22Rv1 (cell line): ENCODE measurements around the gene UHRF1.

Experiments used
- H3K27ac ChIP-seq: fragments of 450-650 bp; 2 replicates; pipeline ENCODE4 v1.5.1; 2017
- ZFX ChIP-seq: fragments of 450-650 bp; IDR thresholded peaks from 2 replicates; pipeline ENCODE4 v1.6.1; 2017; ENCODE audit warnings: antibody characterized with exemption, borderline replicate concordance
- TF ChIP-seq, protein P1 (sequence below): fragments of 450-650 bp; IDR thresholded peaks from 2 replicates; pipeline ENCODE4 v1.5.1; 2017; ENCODE audit warnings: mild to moderate bottlenecking

Gene UHRF1

GRCh38 chr19:4966591-4966990 lies 57.3 kb downstream of the UHRF1 start:
- TF ChIP-seq, protein P1, sequence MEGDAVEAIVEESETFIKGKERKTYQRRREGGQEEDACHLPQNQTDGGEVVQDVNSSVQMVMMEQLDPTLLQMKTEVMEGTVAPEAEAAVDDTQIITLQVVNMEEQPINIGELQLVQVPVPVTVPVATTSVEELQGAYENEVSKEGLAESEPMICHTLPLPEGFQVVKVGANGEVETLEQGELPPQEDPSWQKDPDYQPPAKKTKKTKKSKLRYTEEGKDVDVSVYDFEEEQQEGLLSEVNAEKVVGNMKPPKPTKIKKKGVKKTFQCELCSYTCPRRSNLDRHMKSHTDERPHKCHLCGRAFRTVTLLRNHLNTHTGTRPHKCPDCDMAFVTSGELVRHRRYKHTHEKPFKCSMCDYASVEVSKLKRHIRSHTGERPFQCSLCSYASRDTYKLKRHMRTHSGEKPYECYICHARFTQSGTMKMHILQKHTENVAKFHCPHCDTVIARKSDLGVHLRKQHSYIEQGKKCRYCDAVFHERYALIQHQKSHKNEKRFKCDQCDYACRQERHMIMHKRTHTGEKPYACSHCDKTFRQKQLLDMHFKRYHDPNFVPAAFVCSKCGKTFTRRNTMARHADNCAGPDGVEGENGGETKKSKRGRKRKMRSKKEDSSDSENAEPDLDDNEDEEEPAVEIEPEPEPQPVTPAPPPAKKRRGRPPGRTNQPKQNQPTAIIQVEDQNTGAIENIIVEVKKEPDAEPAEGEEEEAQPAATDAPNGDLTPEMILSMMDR: no peak
- no peak for TF ChIP-seq ZFX
- H3K27ac ChIP-seq: no peak overlapping the region

DNA sequence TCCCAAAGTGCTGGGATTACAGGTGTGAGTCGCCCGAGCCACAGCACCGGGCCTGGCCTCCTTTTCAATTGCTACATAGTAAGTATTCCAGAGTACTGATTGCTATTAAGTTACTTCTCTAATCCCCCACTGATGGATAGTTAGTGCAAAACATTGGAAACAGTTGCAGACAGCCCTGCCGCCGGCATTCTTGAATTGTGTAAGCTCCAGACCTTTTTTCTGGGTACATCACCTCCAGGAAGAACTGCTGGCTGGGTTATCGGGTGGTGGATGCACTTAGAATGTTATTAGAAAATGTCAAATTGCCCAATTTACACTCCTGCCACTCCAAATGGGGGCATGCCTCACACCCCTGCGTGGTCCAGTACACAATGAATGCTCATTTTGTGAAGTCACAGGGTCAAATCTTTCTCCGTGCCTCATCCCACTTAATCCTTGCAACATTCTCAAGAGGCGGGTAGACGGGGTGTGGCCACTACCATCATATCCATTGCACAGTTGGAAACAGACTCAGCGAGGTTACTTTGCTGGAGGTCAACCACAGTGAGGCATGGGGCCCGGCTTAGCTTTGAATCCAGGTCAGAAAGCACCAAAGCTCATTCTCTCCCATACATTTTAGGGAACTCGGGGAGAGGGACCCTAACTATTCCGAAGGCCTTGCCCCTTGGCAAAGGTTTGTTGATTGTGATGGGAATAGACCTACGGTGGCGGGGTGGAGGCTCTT lies 58.6 kb downstream of the UHRF1 start:
- peak overlapping the region; percentile 27 for H3K27ac ChIP-seq
- TF ChIP-seq ZFX: no peak
- TF ChIP-seq, protein P1: no peak

- no peak for TF ChIP-seq ZFX
- TF ChIP-seq, protein P1: no peak
- H3K27ac ChIP-seq: peak within 1 kb of the TSS; percentile 82
Observed at GRCh38 chr19:4968462-4969291, 59.4 kb downstream of the UHRF1 start, which contains the start of gene KDM4B. Gene KDM4B (plus strand): TSS chr19:4969113. CDS start chr19:5032891, 63,778 bp downstream.

- TF ChIP-seq ZFX: no peak
- TF ChIP-seq, protein P1: no peak
- H3K27ac ChIP-seq: peak overlapping the region; percentile 82
Observed at GRCh38 chr19:4969292-4969771, 60.0 kb downstream of the UHRF1 start.

GRCh38 chr19:4969772-4970531 lies 60.7 kb downstream of the UHRF1 start:
- H3K27ac ChIP-seq: peak overlapping the region; percentile 82
- no peak for TF ChIP-seq ZFX
- TF ChIP-seq, protein P1: no peak

DNA sequence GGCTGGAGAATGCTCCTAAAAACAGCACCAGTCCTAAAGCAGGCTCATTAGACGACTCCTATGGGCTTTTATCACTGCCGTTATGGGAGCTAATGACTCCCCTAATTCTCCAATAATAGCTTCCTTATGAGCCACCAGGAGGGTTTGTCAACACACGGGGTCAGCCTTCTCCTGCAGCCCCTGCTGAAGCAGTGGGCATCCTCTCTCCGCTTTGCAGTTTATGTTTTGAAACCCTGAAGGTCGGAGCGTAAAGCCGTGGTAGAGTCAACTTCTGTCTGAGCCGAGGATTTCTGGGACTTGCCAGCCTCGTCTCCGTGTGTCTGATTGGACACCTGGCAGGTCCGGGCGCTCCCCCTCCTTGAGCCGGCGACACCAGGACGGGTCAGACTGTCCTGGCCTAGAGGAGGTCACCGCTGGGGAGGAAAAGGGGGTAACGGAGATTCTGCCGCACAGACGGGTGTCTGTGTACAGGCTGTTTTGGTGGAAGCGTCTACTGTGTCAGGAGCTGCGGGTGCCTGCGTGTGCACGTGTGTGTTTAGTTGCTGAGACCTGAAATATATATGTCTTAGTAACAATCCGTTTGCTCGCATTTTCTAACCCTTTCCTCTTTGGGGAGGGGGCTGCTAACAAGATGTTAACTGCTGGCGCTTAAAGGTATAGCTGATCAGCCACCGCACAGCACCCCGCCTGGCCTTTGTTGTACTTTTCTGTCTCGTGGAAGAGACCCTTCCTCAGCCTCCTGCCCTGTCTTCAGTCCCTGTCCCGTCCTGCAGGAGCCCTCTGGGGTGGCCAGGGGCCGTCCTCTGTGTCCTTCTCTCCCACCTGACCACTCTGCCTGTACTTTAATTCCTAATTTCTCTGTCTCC lies 61.5 kb downstream of the UHRF1 start:
- TF ChIP-seq, protein P1: no peak
- no peak for TF ChIP-seq ZFX

More for the DNA sequence above, 61.5 kb downstream of the UHRF1 start:
- H3K27ac ChIP-seq: peak overlapping the region; percentile 82
